Nephron (organoid): ENCODE results near the gene LRRC56.

Experiments
- H3K27ac Mint-ChIP-seq, 3 experiments: 2 replicates each; pipeline ENCODE4 v1.8.0; 2020; ENCODE audit warnings: mixed read lengths in 3 of 3, mild to moderate bottlenecking in 2 of 3, moderate library complexity in 1 of 3
- H3K27me3 Mint-ChIP-seq: 2 replicates; pipeline ENCODE4 v1.8.0; 2021; ENCODE audit warnings: low read depth, mild to moderate bottlenecking, moderate library complexity, mixed read lengths
- H3K36me3 Mint-ChIP-seq: 2 replicates; pipeline ENCODE4 v1.8.0; 2020; ENCODE audit warnings: low read depth, mixed read lengths
- H3K4me1 Mint-ChIP-seq: 2 replicates; pipeline ENCODE4 v1.8.0; 2020; ENCODE audit warnings: mixed read lengths
- H3K4me3 Mint-ChIP-seq, 3 experiments: 2 replicates each; pipeline ENCODE4 v1.8.0; 2020; ENCODE audit warnings: mild to moderate bottlenecking in 3 of 3, mixed read lengths in 3 of 3, moderate library complexity in 2 of 3
- H3K9me3 Mint-ChIP-seq: 2 replicates; pipeline ENCODE4 v1.8.0; 2020; ENCODE audit warnings: mixed read lengths
- TF ChIP-seq, protein P1 (sequence below), 3 experiments: fragments of 200-600 bp; sonication (generic); IDR thresholded peaks; one replicate each; pipeline ENCODE4 v1.5.0; 2021; ENCODE audit warnings: antibody characterized with exemption in 3 of 3; ENCODE audit not compliant: unreplicated experiment in 3 of 3

Gene LRRC56

DNA sequence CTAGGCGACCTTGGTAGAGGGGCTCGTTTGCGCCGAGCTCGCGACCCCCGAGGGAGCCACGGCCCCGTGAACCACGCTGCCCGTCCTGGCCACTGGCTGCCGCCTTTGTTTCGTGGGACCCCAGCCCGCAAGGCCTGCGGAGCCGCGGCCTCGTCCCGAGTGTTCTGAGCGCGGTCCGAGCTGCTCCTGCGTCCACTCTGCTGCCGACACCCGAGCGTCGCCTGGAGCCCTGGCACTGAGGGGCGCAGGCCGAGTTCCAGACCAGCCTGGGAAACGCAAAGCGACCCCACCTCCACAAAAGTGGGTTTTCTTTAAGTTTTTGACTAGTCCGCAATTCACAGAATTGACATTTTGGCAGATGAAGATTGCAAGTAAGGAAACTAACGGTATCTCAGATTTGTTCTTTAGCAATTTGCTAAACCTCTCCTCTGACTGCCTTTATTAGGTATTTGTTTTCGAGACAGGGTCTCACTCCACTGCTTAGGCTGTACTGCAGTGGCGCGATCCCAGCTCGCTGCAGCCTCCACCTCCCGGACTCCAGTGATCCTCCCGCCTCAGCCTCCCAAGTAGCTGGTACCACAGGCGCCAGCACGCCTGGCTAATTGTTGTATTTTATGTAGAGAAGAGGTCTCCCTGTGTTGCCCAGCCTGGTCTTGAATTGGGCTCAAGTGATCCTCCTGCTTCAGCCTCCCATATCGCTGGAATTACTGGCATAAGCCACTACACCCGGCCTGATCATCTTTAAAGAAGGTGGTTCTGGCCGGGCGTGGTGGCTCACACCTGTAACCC is 29.4 kb upstream of the LRRC56 start:
- peak overlapping the region; percentile 88 to 98 (median 96) for H3K4me3 Mint-ChIP-seq
- peaks cover 16% of the 10 kb centered on the region for H3K4me1 Mint-ChIP-seq
- H3K36me3 Mint-ChIP-seq: peaks cover 20% of the 10 kb centered on the region
- no peaks in the 10 kb centered on the region for H3K9me3 Mint-ChIP-seq
- H3K27ac Mint-ChIP-seq: peak overlapping the region in 2 of 3 experiments; percentile 72 to 91
- TF ChIP-seq, protein P1, sequence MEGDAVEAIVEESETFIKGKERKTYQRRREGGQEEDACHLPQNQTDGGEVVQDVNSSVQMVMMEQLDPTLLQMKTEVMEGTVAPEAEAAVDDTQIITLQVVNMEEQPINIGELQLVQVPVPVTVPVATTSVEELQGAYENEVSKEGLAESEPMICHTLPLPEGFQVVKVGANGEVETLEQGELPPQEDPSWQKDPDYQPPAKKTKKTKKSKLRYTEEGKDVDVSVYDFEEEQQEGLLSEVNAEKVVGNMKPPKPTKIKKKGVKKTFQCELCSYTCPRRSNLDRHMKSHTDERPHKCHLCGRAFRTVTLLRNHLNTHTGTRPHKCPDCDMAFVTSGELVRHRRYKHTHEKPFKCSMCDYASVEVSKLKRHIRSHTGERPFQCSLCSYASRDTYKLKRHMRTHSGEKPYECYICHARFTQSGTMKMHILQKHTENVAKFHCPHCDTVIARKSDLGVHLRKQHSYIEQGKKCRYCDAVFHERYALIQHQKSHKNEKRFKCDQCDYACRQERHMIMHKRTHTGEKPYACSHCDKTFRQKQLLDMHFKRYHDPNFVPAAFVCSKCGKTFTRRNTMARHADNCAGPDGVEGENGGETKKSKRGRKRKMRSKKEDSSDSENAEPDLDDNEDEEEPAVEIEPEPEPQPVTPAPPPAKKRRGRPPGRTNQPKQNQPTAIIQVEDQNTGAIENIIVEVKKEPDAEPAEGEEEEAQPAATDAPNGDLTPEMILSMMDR (IDR thresholded peaks at IDR 0.05; ENCODE audit: unreplicated experiment in 3 of 3): no peak
- H3K27me3 Mint-ChIP-seq: peaks cover 5% of the 10 kb centered on the region

DNA sequence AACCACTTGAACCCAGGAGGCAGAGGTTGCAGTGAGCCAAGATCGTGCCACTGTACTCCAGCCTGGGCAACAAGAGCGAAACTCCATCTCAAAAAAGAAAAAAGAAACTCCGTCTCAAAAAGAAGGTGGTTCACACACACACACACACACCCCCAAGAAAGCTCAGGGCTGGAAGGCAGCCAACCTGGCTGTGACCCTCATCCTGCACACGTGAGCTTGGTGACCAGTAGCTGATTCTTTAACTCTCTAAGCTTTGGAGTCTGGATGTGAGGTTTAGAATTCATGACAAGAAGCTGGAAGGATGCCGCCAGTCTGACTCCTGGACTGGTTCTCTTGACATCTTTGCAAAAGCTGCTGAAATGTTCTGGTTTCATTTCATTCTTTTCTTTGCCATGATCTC is 28.4 kb upstream of the LRRC56 start:
- TF ChIP-seq, protein P1 (IDR thresholded peaks at IDR 0.05; ENCODE audit: unreplicated experiment in 3 of 3): no peak
- peak overlapping the region in 2 of 3 experiments; percentile 52 to 62 for H3K27ac Mint-ChIP-seq
- H3K4me1 Mint-ChIP-seq: peaks cover 16% of the 10 kb centered on the region
- peaks cover 29% of the 10 kb centered on the region for H3K36me3 Mint-ChIP-seq
- H3K4me3 Mint-ChIP-seq: peak overlapping the region; percentile 65 to 73 (median 70)
- H3K27me3 Mint-ChIP-seq: peaks cover 5% of the 10 kb centered on the region
- no peaks in the 10 kb centered on the region for H3K9me3 Mint-ChIP-seq

DNA sequence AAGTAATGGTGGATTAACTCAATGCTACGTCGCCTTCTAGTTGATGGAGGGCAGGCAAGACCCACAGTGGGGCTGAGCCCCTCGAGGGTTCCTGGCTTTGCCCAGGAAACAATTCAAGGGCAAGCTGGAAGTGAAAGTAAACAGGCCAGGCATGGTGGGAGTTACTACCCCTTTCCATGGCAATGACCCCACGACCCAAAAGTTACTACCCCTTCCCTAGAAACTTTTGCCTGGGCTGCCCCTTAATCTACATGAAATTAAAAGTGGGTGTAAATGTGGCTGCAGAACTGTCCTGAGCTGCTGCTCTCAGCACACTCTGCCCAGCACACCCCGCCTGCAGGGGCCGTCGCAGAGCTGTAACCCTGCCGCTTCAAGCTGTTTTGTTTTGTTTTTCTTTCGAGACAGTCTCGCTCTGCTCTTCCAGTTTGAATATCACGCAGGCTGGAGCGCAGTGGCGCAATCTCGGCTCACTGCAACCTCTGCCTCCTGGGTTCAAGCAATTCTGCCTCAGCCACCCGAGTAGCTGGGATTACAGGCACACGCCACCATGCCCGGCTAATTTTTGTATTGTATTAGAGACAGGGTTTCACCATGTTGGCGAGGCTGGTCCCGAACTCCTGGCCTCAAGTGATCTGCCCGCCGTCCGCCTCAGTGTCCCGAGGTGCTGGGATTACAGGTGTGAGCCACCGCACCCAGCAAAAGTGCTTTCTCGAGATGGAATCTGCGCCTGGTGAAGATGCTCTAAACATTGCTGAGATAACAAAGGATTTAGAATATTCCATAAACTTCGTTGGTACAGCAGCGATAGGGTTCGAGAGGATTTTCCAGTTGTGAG is 24.3 kb upstream of the LRRC56 start:
- peaks cover 5% of the 10 kb centered on the region for H3K27me3 Mint-ChIP-seq
- peaks cover 59% of the 10 kb centered on the region for H3K36me3 Mint-ChIP-seq
- TF ChIP-seq, protein P1 (IDR thresholded peaks at IDR 0.05; ENCODE audit: unreplicated experiment in 3 of 3): no peak
- no peak overlapping the region for H3K27ac Mint-ChIP-seq
- H3K9me3 Mint-ChIP-seq: peaks cover 18% of the 10 kb centered on the region
- H3K4me1 Mint-ChIP-seq: no peaks in the 10 kb centered on the region
- H3K4me3 Mint-ChIP-seq: no peak overlapping the region

GRCh38 chr11:514606-515005 is 22.7 kb upstream of the LRRC56 start:
- H3K27me3 Mint-ChIP-seq: peaks cover 5% of the 10 kb centered on the region
- no peak overlapping the region for H3K4me3 Mint-ChIP-seq
- no peak overlapping the region for H3K27ac Mint-ChIP-seq
- TF ChIP-seq, protein P1 (IDR thresholded peaks at IDR 0.05; ENCODE audit: unreplicated experiment in 3 of 3): no peak
- H3K36me3 Mint-ChIP-seq: peaks cover 59% of the 10 kb centered on the region
- peaks cover 18% of the 10 kb centered on the region for H3K9me3 Mint-ChIP-seq
- H3K4me1 Mint-ChIP-seq: no peaks in the 10 kb centered on the region

DNA sequence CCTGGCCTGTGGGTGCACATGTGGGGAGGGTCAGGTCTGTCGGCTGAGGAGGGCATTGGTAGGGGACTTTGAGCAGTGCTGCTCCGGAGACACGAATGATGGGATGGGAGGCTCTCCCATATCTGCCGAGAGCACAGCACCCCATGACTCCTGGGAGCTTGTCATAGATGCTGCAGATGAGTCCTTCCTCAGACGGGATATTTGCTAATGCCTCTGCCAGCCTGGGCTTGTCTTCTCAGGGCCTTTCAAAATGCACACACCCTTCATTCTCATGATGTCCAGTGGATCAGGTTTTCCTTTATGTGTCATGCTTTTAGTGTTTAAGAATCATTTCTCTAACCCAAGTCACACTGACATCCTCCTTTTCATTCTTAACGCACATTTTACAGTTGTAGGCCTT is 22.2 kb upstream of the LRRC56 start:
- Mint-ChIP-seq H3K27me3 (peaks cover 5% of the 10 kb centered on the region), H3K4me3 (no peak overlapping the region), H3K36me3 (peaks cover 54% of the 10 kb centered on the region), H3K4me1 (no peaks in the 10 kb centered on the region), H3K27ac (no peak overlapping the region), H3K9me3 (peaks cover 18% of the 10 kb centered on the region)
- TF ChIP-seq, protein P1 (IDR thresholded peaks at IDR 0.05; ENCODE audit: unreplicated experiment in 3 of 3): no peak
